Neuronal stem cell (in vitro differentiated cells): ENCODE results near the gene TMEM37.

Experiments
- DNase-seq: peaks from one replicate; pipeline ENCODE4 v3.0.0-alpha.2; 2013; ENCODE audit warnings: low spot score
- H2AFZ ChIP-seq: one replicate; pipeline ENCODE4 v1.6.1; 2013; ENCODE audit warnings: mild to moderate bottlenecking, low read length, inconsistent platforms
- H2AK5ac ChIP-seq: 2 replicates; pipeline ENCODE4 v1.6.1; 2013; ENCODE audit warnings: low read depth, mild to moderate bottlenecking, inconsistent platforms, low read length, moderate library complexity, mixed read lengths
- H2BK120ac ChIP-seq: 2 replicates; pipeline ENCODE4 v1.6.1; 2013; ENCODE audit warnings: low read depth, mild to moderate bottlenecking, inconsistent platforms, low read length, moderate library complexity, mixed read lengths
- H2BK12ac ChIP-seq: one replicate; pipeline ENCODE4 v1.6.1; 2013; ENCODE audit warnings: low read length, inconsistent platforms
- H2BK15ac ChIP-seq: 2 replicates; pipeline ENCODE4 v1.6.1; 2013; ENCODE audit warnings: mild to moderate bottlenecking, low read length, inconsistent platforms, mixed read lengths
- H2BK5ac ChIP-seq: one replicate; pipeline ENCODE4 v1.6.1; 2013; ENCODE audit warnings: inconsistent platforms, mild to moderate bottlenecking, low read length, moderate library complexity
- H3K14ac ChIP-seq: one replicate; pipeline ENCODE4 v1.6.1; 2013; ENCODE audit warnings: low read length, inconsistent platforms
- H3K18ac ChIP-seq: 2 replicates; pipeline ENCODE4 v1.6.1; 2013; ENCODE audit warnings: low read length, inconsistent platforms
- H3K23ac ChIP-seq: 2 replicates; pipeline ENCODE4 v1.6.1; 2013; ENCODE audit warnings: low read depth, mild to moderate bottlenecking, mixed read lengths, low read length, inconsistent platforms; ENCODE audit not compliant: poor library complexity
- H3K27ac ChIP-seq: replicated peaks from 3 replicates; pipeline ENCODE4 v1.5.1; 2013; ENCODE audit warnings: low read length, inconsistent platforms
- H3K27me3 ChIP-seq, 3 experiments: 2 replicates each; pipeline ENCODE4 v1.6.1; 2013; ENCODE audit warnings: low read length in 3 of 3, mild to moderate bottlenecking in 2 of 3, inconsistent platforms in 1 of 3, low read depth in 1 of 3, mixed read lengths in 1 of 3, moderate library complexity in 1 of 3; ENCODE audit not compliant: control insufficient read depth in 3 of 3, insufficient read depth in 3 of 3
- H3K36me3 ChIP-seq, 2 donors: replicated peaks in 1 of 2; 2 replicates each; pipeline ENCODE4 v1.6.1; 2013; ENCODE audit warnings: low read length in 2 of 2; ENCODE audit not compliant: control insufficient read depth in 2 of 2, insufficient read depth in 2 of 2
- H3K4ac ChIP-seq: 2 replicates; pipeline ENCODE4 v1.6.1; 2013; ENCODE audit warnings: inconsistent platforms, mild to moderate bottlenecking, low read length, moderate library complexity
- H3K4me1 ChIP-seq, 2 donors: 1 replicate in 1 of 2; 2 replicates in 1 of 2; pipeline ENCODE4 v1.6.1; 2013; ENCODE audit warnings: low read length in 2 of 2, low read depth in 1 of 2; ENCODE audit not compliant: control insufficient read depth in 2 of 2, insufficient read depth in 1 of 2
- H3K4me2 ChIP-seq: one replicate; pipeline ENCODE4 v1.6.1; 2013; ENCODE audit warnings: mild to moderate bottlenecking, low read length, inconsistent platforms; ENCODE audit not compliant: insufficient read depth, poor library complexity, severe bottlenecking
- H3K4me3 ChIP-seq, 2 donors: 2 replicates each; pipeline ENCODE4 v1.5.1; 2013; ENCODE audit warnings: low read length in 2 of 2, mild to moderate bottlenecking in 2 of 2, inconsistent platforms in 1 of 2, moderate library complexity in 1 of 2
- H3K79me1 ChIP-seq: one replicate; pipeline ENCODE4 v1.6.1; 2013; ENCODE audit warnings: low read depth, mild to moderate bottlenecking, inconsistent platforms, low read length, moderate library complexity
- H3K9ac ChIP-seq: one replicate; pipeline ENCODE4 v1.6.1; 2013; ENCODE audit warnings: mild to moderate bottlenecking, low read depth, low read length, inconsistent platforms; ENCODE audit not compliant: poor library complexity
- H3K9me3 ChIP-seq, 2 donors: replicated peaks in 1 of 2; 2 replicates each; pipeline versions ENCODE3 to v1.6.1; 2013; ENCODE audit warnings: low read length in 2 of 2, mild to moderate bottlenecking in 2 of 2, inconsistent platforms in 1 of 2, low read depth in 1 of 2, mixed read lengths in 1 of 2, moderate library complexity in 1 of 2; ENCODE audit not compliant: control insufficient read depth in 2 of 2, insufficient read depth in 1 of 2
- H4K8ac ChIP-seq: one replicate; pipeline ENCODE4 v1.6.1; 2013; ENCODE audit warnings: low read depth, mild to moderate bottlenecking, inconsistent platforms, low read length, moderate library complexity
- H4K91ac ChIP-seq: one replicate; pipeline ENCODE4 v1.6.1; 2013; ENCODE audit warnings: low read length, low read depth, mild to moderate bottlenecking, inconsistent platforms; ENCODE audit not compliant: poor library complexity
- WGBS, 2 donors: extraction: QIAGEN DNeasy Blood & Tissue Kit; methylation state at CpG; one replicate each; pipeline ENCODE4 v1.1.7; 2013; ENCODE audit warnings: missing lambda C conversion rate in 2 of 2, mixed read lengths in 1 of 2; ENCODE audit not compliant: insufficient read length in 2 of 2, insufficient replicate concordance in 1 of 2; ENCODE audit errors: extremely low coverage in 2 of 2; 5-methylcytosine and 5-hydroxymethylcytosine counted together

Gene TMEM37

DNA sequence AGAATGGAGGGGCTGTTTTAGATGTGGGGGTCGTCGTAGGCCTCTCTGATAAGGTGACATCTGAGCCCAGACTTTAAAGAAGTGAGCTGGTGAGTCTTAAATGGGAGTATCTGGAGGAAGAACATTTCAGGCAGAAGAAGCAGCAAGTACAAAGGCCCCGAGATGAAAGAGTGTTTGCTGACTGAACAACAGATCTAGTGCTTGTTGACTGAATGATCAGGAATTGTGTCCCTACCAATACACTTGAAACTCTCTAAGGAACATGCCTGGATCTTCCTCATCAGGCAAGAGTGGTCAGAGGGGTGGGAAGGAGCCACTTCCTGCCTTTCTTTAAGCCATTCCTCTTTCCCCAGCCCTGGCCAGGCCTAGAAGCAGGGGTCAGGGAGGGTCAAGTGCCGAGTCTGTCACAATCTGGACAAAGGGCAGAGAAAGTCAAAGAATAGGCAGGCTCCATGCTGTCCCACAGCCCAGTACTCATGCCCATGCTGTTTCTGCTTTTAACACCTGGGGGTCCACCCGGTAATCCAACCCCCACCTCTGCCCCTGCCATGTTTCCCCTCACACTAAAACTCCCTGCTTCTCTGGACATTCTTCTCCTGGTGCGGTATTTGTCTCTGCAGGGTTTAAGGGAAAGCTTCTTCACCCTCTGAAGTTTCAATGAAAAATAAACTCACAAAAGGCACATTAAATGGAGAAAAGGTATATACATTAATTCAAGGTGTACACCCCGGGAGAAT is 3.0 kb upstream of the TMEM37 start:
- H3K4me1 ChIP-seq, result peaks cover 10% of the 10 kb centered on the region in 2 donors
- H2BK120ac ChIP-seq, result no peak overlapping the region
- no peaks in the 10 kb centered on the region for H3K79me1 ChIP-seq
- no peak overlapping the region for H3K14ac ChIP-seq
- no peak overlapping the region for H3K9ac ChIP-seq
- H3K27me3 ChIP-seq, result peaks cover 0 to 60% (median 17%) of the 10 kb centered on the region in 3 experiments
- H3K27ac ChIP-seq, result no peak overlapping the region
- H2BK12ac ChIP-seq, result no peak overlapping the region
- no peak overlapping the region for H2BK15ac ChIP-seq
- H2AFZ ChIP-seq, result no peak overlapping the region
- H3K18ac ChIP-seq, result no peak overlapping the region
- no peak overlapping the region for H4K8ac ChIP-seq
- H3K23ac ChIP-seq, result no peak overlapping the region
- no peaks in the 10 kb centered on the region for H3K36me3 ChIP-seq
- H3K4ac ChIP-seq, result no peak overlapping the region
- H4K91ac ChIP-seq, result no peak overlapping the region
- no peak overlapping the region for H3K4me2 ChIP-seq
- WGBS, 2 donors, result no CpG with 5 or more reads among the region's 7 CpGs
- no peaks in the 10 kb centered on the region for H3K9me3 ChIP-seq
- DNase-seq, result no peak
- no peak overlapping the region for H2BK5ac ChIP-seq
- H3K4me3 ChIP-seq, result no peak overlapping the region
- H2AK5ac ChIP-seq, result no peak overlapping the region

DNA sequence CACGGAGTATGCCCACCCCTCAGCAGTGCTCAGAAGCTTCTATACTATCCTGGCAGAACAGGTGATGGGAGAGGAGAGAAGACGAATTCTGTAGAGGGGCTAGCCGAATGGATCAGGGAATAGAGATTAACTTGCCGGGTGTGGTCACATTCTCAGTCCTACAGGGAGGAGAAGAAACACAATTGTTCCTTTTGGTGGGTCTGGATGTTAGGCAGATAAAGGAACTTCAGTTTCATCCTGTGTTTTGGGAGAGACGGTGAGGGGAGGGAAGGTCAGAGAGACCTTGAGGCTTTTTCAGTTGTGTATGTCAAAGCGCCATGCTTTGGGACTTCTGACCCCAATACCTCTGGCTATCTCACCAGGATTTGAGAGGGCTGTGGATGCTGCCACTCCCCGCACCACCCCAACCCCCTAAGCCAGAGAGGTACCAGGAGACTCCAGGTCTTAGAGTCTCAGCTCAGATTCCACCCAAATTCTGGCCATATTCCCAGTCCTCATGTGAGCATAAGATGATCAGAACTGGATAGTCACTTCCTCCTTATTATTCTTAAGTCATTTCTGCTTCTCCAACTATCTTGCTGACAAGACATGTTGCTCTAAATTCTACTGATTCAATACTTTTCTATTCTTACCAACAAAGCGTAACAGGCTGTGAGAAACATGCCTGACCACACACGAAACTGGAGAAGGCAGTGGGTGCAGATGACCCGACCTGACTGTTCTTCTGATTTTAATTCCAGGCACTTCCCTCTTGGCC is 2.3 kb upstream of the TMEM37 start:
- Histone ChIP-seq H3K14ac (no peak overlapping the region), H4K91ac (no peak overlapping the region), H3K9me3 (no peaks in the 10 kb centered on the region), H3K4ac (no peak overlapping the region), H2AFZ (no peak overlapping the region), H3K36me3 (no peaks in the 10 kb centered on the region), H3K18ac (no peak overlapping the region), H2BK15ac (no peak overlapping the region), H3K79me1 (no peaks in the 10 kb centered on the region), H3K27me3 (peaks cover 0 to 66% (median 20%) of the 10 kb centered on the region in 3 experiments), H3K9ac (no peak overlapping the region), H2BK120ac (no peak overlapping the region), H3K27ac (no peak overlapping the region), H2BK12ac (no peak overlapping the region), H3K4me2 (no peak overlapping the region), H3K4me1 (peaks cover 10% of the 10 kb centered on the region in 2 donors), H3K4me3 (no peak overlapping the region), H2BK5ac (no peak overlapping the region), H3K23ac (no peak overlapping the region), H2AK5ac (no peak overlapping the region), H4K8ac (no peak overlapping the region)
- no peak for DNase-seq
- no CpG with 5 or more reads among the region's 10 CpGs for WGBS, 2 donors

DNA sequence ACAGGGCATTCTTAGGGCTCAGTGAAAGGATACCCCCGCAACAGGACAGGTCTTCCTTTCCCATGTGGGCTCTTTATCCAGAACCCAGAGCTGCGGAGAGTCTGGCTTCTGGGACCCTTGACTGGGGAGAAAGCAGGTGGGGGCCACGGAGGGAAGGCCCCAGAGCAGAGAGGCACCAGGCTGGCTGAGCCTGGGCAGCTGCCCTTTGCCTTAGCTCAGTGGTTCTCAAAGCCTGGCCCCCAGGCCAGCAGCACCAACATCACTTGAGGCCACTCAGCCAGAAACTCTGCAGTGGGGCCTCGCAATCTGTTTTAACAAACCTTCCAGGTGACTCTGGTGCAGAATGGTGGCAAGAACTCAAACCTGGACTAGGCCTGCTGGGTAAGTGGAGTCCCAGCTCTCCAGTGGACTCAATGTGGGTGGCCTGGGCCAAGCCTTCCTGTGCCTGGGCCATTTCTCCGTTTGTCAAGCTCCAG is 1.6 kb upstream of the TMEM37 start:
- Histone ChIP-seq H4K8ac (no peak overlapping the region), H3K4ac (no peak overlapping the region), H2BK12ac (no peak overlapping the region), H2AFZ (no peak overlapping the region), H2BK15ac (no peak overlapping the region), H3K4me2 (no peak overlapping the region), H3K79me1 (no peaks in the 10 kb centered on the region), H2AK5ac (no peak overlapping the region), H2BK120ac (no peak overlapping the region), H3K9me3 (no peaks in the 10 kb centered on the region), H3K4me3 (no peak overlapping the region), H3K23ac (no peak overlapping the region), H3K18ac (peak overlapping the region; percentile 72), H3K14ac (no peak overlapping the region), H3K4me1 (peaks cover 10 to 14% of the 10 kb centered on the region in 2 donors), H3K36me3 (no peaks in the 10 kb centered on the region), H3K27ac (no peak overlapping the region), H3K27me3 (peaks cover 0 to 73% (median 20%) of the 10 kb centered on the region in 3 experiments), H2BK5ac (no peak overlapping the region), H4K91ac (no peak overlapping the region), H3K9ac (no peak overlapping the region)
- no peak for DNase-seq
- WGBS, 2 donors, result no CpG with 5 or more reads among the region's 5 CpGs
